DLD1 (cell line): ENCODE measurements around the gene VGLL1.

Experiments used
- in situ Hi-C: cut with HindIII; loops from 2 replicates; pipeline ENCODE4 v1.10.0; 2017; ENCODE audit warnings: low sequenced_read_pairs

Gene VGLL1

DNA sequence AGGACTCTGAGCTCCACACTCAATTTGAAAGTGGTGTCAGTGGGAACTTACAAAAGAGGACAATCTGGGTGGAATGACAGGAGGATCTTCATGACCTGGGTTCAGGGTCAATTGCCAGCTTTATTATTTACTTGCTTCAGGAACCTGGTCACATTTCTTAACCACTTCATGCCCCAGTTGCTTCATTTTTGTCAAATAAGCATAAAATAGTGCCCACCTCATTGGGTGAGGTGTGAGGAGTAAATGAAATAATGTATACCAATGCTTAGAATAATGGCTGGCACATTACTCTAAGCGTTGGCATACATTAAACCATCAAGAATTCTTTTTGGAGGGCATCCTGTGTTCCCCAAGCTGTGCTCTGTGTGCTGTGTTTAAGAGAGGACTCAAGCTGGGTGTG lies 19.4 kb downstream of the VGLL1 start:
- in situ Hi-C loops: no loop called here

DNA sequence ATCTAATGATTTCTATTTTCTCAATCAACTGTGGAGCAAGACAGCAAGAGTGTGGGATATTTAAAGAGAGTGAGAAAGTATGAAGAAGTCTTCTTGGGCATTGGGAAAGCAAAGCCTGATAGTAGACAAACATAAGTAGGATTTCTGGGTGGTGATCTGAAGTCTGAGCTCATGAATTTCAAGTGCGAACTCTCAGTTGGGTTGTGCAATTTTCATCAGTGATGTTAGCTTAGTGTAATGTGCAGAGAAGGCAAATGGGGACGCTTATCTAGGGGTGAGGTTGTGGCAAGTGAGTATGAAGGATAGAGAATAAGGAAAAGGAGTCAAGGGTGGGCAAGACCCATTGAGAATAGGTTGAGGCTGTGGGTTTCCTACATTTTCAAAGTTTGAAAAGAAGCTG lies 23.7 kb downstream of the VGLL1 start:
- in situ Hi-C loops: no loop called here

DNA sequence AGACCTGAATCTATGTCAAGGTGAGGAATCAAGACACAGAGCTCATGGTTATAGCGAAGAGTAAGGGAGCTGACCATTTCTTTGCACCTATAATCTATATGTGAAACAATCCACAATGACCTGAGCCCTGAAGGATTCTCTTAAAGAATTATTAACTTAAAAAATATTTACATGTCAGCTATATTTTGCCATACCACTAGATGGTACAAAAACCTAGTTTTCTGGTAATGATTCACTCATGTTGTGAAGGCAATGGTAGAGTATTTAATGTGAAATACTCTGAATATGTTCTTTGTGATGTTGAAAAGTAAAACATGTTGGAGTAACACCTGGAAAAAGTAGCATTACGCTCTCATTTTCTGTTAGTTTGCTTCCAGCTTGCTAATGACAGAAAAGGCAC lies 40.0 kb downstream of the VGLL1 start:
- in situ Hi-C loops: no loop called here

DNA sequence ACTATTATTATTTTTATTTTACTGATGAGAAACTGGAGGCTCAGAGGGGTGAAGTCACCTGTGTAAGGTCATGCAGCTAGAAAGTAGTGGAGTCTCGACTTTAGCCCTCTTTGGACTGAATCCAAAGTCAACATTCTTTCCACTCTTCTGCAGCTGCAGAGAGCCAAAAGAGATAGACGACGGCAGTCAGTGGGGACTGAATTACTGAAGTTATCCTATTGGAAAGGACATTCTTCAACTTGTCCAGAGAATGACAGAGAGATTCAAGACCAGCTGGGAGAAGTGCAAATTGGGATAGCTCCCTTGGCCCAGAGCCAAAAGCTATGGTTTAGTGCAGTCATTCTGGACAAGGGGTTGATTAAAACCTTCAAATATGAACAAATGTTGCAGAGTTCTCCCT lies 42.5 kb downstream of the VGLL1 start:
- in situ Hi-C loops: no loop called here

DNA sequence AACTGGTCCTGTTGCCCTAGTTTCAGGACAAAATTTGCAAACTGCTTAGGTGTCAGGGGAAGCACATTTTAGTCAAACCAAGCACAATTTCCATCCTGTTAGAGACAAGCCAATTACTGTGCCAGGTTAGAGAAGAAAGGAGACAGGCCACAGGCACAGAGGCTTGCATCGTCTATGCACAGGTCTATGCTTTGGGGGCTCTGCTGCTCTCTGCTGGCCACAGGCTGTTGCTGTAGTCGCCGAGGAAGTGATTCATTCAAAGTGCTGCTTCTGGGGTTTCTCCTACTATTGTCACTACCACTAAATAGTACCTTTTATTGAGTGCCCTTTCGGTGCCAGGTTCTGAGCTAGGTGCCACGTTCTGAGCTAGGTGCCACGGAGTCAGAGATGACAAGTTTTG lies 45.5 kb downstream of the VGLL1 start:
- in situ Hi-C loops: no loop called here

DNA sequence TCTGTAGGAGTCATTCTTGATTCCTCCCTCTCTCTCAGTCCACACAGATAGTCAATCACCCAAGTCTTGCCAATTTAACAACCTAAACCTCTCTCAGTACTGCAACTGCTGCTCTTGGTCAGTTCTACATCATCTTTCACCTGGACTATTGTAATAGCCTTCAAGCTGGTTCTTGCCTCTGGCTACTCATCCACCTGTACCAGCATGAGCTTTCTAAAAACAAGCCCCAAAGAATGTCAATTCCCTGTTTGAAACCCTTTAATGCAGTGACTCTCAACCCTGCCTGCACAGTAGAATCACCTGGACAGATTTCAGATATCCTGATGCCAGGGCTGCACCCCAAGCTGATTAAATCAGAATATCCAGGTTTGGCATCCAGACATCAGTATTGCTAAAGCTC lies 48.3 kb downstream of the VGLL1 start:
- in situ Hi-C loops: no loop called here

DNA sequence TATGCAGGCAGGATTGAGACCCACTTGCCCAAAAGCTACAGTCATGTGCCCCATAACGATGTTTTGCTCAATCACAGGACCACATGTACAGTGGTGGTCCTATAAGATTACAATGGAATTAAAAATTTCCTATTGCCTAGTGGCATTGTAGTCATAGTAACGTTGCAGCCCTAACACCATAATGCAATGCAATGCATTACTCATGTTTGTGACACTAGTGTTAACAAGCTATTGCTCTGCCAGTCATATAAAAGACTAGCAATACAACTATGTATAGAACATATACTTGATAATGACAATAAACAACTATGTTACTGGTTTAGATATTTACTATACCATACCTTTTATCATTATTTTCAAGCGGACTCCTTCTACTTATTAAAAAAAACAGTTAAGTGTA lies 50.6 kb downstream of the VGLL1 start:
- in situ Hi-C loops: no loop called here

DNA sequence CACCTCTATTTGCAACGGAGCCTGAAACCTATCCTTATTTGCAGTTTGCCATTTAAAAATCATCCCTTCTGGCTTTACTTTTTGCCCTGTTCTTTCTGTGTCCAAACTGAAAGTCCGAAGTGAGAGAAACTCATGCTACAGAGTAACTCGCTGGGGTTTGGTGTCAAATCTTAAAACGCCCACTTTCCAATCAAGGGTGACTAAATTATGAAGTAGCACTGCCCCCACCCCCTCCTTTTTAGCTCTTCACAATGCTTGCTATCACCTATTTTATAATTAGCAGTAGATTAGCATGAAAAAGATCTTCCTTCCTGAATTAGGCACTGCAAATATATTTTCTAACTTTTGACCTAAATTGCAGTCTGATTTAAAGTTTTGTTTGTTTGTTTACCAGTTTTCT lies 52.5 kb downstream of the VGLL1 start:
- in situ Hi-C loops: no loop called here

DNA sequence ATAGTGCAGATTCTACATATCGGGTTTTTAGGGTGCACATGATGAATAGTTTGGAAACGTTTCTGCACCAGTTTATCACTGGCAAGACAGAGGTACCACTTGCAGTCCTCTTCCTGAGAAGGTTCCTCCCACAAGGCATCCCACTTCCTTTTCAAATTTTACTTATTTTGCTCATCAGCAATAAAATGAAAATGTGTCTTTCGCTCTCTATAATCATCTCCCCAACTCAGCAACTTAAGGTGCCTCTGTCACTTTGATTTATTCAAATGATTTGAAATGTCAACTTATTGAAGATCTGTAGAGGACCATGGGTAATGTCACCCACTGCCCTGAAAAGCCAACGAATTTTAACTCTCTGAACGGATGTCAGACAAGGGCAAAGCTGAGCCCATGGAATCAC lies 53.2 kb downstream of the VGLL1 start:
- in situ Hi-C loops: no loop called here

DNA sequence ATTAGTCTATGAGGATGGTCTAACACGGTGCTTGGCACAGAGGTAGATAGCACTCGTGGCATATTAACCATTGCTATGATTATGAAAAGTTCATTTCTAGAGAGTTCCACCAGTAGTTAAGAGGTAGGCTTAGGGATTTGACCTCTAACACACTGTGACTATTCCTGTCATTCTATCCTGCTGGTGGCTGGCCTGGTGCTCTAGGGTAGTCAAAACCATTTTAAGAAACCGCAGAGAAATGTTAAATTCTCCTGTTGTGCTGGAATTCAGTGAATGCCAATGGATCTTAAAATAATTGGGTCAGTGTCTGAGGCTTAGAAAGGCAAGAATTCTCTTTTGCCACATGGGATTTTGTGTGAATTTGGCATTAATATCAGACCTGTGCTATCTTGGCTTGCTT lies 53.9 kb downstream of the VGLL1 start:
- in situ Hi-C loops: no loop called here

DNA sequence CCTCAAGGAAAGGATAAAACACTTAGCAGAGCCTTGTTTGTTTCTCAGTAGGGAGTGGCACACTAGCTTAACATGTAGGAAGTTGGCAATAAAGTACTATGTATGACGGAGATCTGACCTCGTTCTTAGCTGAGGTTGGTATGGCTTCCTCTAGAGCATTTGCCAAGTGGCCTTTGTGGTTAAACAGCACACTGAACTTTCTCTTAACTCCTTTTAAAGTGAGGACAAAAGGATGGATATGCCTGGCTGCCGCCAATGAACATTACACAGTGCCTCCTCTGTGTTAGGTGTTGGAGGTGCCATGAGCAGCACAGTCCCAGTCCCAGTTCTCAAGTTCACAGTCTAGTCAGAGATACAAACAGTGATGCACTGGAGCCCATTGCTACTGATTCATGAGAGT lies 54.4 kb downstream of the VGLL1 start:
- in situ Hi-C loops: no loop called here

DNA sequence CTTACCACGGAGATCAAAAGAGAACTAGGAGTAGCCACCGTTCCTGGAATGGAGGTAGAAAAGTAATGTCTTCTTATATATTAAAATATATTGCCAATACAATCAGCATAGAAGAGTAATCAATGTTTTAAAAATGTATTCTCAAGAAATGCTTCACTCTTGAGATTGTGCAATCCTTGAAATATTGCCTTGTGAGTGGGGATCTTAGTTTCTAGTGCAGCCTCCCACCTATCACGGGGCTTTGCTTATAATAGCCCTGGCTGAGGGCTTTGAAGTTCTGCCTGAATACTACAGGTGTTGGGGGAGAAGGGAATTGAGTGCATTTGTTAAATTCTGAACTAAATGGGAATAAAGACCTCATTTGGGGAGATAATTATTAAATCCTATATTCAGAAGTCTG lies 55.5 kb downstream of the VGLL1 start:
- in situ Hi-C loops: no loop called here

DNA sequence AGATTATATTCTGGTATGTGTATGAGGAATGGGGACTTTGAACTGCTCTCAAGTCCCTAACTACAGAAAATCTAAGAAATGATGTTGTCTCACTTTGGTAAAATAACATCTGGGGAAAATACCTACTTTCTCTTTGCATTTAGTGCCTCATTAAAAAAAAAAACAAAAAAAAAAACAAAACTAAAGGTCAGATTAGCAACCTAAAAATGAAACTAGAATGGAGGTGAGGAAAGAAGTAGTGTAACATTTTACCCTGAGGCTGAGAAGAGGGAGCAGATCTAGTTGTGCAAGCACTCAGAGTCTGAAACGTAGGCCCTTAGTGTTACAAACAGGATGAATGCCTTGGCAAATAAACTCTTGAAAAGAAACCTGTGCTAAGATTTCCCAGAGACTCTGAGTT lies 56.0 kb downstream of the VGLL1 start:
- in situ Hi-C loops: no loop called here

DNA sequence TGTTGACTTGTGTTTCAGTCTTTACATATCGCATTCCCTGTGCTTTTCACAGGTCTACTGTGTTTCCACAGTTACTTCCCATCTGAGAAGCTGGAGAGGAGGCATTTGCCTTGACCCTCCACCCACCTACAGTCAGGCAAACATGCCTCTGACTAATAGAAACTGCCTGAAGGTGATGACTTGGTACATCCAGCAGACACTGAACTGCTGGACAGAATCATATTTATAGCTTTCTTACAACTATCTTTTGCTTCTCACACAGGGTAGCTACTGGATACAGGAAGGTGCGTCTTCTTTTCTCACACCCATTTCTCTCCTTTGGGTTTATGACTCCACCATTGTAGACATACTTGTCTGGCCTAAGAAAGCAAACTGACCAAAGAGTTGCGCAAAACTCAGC lies 58.0 kb downstream of the VGLL1 start:
- in situ Hi-C loops: no loop called here

DNA sequence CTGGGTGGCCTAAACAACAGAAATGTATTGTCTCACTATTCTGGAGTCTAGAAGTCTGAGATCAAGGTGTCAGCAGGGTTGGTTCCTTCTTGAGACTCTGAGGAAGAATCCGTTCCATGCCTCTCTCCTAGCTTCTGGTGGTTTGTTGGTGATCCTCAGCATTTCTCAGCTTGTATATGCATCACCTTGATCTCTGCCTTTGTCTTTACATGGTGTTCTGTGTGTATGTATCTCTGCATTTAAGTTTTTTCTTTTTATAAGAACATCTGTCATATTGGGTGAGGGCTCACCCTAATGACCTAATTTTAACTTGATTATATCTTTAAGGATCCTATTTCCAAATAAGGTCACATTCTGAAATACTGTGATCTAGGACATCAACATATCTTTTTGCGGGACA lies 65.3 kb downstream of the VGLL1 start:
- in situ Hi-C loops: no loop called here

DNA sequence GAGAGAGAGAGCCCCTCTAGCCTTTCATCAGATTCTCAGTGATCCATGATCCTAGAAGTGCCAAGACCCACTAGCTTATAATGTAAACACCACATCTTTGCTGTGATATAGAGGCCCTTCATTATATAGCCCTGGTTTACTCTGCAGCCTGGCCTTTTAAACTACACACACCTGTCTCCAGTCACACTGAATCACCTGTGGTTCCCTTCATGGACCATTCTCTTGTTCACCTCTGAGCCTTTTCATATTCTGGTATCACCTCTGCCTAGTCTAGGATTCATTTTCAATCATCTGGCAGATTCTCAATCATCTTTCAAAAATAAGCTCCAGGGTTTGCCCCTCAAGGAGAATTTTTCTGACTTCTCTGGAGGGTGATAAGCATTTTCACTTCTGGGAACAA lies 65.9 kb downstream of the VGLL1 start:
- in situ Hi-C loops: no loop called here

DNA sequence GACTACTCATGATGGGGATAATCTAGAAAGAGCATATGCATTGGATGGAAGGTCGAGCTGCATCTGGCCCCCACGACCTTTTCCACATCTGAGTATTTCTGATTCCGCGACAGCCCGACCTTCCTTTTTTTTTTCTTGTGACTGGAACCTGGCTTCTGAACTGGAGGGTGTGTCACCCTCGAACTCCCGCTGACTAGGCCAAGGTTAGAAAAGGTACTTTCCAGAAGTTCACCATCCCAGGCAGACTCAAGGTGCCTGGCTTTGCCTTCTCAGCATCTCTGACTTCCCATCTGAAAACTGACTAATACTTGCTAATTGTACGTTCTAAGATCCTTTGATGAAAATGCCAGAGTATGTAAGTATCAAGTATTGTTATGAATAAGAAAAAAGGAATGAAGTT lies 66.6 kb downstream of the VGLL1 start:
- in situ Hi-C loops: no loop called here

DNA sequence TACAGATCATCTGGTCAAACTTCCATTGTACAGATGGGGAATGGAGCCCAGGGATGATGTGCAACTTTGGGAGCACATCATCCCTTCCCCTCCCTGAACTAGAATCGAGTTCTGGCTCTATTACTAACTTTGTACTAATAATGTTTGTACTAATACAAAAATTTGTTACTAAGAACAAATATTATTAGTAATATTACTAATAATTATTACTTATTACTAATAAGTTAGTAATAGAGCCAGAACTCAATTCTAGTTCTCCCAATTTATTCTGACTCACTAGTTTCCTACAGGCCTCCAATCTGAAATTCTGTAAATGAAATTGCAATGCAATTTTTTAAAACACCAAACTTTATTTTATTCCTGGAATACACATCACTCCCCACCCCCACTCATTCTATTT lies 68.0 kb downstream of the VGLL1 start:
- in situ Hi-C loops: no loop called here
